Fibroblast of pulmonary artery (primary cell): Measurements from ENCODE around the gene RPL22.

Experiments used
- DNase-seq: peaks from one replicate; pipeline ENCODE4 v3.0.0-alpha.2; 2010; ENCODE audit warnings: low read depth
- H3K4me3 ChIP-seq: replicated peaks from 2 replicates; pipeline ENCODE4 v1.5.1; 2011; ENCODE audit warnings: low read depth, mild to moderate bottlenecking, control low read depth, low read length, moderate library complexity
- TF ChIP-seq, protein P1 (sequence below): IDR thresholded peaks from 2 replicates; pipeline ENCODE4 v1.5.1; 2011; ENCODE audit warnings: mild to moderate bottlenecking, control low read depth, low read length, inconsistent platforms; ENCODE audit errors: missing control alignments

The RPL22 gene

DNA sequence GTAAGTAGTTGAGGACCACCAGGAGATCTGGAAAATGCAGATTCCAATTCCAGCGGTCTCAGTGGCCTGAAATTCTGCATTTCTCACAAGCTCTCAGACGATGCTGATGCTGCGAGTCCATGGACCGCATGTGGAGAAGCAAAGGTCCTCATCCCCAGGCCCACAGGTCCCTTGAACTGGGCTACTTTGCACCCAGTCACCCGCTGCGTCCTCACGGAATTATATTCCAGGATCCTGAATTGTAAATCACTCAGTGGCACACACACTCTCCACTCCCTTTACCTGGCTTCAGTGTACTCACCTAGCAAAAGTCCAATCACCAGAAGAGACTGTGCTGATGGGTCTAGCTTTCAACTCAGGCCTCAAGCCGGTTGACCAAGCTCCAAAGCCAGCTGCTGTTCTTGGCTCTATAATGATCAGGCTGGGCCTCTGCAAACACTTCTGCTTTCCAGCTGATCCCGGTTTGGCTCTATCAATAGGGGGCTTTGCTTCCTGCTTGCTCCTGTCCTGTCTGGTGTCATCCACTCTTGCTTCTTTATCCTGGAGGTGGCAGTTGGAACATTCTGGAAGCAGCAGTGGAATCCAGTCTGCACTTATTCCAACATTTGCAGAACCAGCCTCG is 904 bp upstream of the RPL22 start:
- no peak for DNase-seq
- peak overlapping the region; percentile 99 for H3K4me3 ChIP-seq
- TF ChIP-seq, protein P1, sequence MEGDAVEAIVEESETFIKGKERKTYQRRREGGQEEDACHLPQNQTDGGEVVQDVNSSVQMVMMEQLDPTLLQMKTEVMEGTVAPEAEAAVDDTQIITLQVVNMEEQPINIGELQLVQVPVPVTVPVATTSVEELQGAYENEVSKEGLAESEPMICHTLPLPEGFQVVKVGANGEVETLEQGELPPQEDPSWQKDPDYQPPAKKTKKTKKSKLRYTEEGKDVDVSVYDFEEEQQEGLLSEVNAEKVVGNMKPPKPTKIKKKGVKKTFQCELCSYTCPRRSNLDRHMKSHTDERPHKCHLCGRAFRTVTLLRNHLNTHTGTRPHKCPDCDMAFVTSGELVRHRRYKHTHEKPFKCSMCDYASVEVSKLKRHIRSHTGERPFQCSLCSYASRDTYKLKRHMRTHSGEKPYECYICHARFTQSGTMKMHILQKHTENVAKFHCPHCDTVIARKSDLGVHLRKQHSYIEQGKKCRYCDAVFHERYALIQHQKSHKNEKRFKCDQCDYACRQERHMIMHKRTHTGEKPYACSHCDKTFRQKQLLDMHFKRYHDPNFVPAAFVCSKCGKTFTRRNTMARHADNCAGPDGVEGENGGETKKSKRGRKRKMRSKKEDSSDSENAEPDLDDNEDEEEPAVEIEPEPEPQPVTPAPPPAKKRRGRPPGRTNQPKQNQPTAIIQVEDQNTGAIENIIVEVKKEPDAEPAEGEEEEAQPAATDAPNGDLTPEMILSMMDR, result no peak

DNA sequence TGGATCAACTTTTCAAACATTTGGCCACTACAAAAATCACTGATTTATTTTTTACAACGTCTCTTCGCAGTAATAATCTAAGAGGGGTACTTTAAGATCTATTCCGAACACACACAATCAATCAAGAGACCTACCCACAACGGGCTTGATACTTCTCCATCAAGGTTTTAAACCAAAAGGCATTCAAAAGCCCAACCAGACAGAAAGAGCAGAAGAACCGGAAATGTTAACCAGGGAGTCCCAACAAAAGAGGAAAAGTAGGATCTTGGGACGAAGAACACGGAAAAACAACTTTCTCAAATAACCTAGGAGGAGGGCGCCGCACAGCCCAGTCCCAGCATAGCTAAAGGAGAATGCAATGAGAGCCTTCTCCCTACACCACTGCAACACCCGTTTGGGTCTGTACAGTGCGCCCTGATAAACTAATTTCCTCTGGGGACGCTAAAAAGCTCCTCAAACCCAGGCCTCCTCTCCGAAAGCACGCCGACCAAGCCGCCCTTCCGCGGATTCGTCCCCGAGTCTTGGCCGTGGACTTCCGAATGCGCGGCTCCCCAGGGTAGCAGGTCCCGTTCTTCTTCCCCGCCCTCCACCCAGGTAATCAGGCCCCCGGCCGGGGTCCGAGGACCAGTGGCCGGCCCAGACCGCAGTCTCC is 623 bp downstream of the RPL22 start:
- H3K4me3 ChIP-seq, result peak overlapping the region; percentile 99
- no peak for DNase-seq

GRCh38 chr1:6197746-6198427 is 1.5 kb downstream of the RPL22 start:
- TF ChIP-seq, protein P1, result no peak
- no peak for DNase-seq
- peak overlapping the region; percentile 99 for H3K4me3 ChIP-seq

More for the DNA sequence above, 623 bp downstream of the RPL22 start:
- TF ChIP-seq, protein P1, result no peak

DNA sequence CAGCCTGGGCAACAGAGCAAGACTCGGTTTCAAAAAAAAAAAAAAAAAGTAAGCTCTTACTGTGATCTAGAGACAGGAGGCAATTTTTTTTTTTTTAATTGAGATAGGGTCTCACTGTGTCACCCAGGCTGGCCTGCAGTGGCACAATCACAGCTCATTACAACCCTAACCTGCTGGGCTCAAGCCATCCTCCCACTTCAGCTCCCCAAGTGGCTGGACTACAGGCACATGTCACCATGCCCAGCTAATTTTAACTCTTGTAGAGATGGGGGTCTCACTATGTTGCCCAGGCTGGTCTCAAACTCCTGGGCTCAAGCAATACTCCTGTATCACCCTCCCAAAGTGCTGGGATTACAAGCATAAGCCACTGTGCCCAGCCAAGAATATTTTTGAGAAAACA is 7.4 kb downstream of the RPL22 start:
- TF ChIP-seq, protein P1, result no peak
- H3K4me3 ChIP-seq, result no peak overlapping the region
- DNase-seq, result no peak

DNA sequence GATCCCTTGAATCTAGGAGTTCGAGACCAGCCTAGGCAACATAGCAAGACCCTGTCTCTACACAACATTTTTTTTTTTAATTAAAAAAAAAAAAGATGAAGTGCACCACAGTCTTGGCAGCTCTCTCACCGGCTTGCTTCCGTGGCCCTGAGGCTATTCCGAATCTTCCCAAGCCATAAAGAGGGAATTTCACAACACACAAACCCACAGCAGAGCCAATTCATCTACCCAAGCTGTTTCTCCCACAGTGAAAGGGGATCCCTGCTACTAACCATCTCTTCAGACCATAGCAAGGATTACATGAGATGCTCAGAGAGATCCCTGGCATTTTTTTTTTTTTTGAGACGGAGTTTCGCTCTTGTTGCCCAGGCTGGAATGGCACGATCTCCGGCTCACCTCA is 10.9 kb downstream of the RPL22 start:
- DNase-seq, result no peak
- no peak overlapping the region for H3K4me3 ChIP-seq
- TF ChIP-seq, protein P1, result no peak

DNA sequence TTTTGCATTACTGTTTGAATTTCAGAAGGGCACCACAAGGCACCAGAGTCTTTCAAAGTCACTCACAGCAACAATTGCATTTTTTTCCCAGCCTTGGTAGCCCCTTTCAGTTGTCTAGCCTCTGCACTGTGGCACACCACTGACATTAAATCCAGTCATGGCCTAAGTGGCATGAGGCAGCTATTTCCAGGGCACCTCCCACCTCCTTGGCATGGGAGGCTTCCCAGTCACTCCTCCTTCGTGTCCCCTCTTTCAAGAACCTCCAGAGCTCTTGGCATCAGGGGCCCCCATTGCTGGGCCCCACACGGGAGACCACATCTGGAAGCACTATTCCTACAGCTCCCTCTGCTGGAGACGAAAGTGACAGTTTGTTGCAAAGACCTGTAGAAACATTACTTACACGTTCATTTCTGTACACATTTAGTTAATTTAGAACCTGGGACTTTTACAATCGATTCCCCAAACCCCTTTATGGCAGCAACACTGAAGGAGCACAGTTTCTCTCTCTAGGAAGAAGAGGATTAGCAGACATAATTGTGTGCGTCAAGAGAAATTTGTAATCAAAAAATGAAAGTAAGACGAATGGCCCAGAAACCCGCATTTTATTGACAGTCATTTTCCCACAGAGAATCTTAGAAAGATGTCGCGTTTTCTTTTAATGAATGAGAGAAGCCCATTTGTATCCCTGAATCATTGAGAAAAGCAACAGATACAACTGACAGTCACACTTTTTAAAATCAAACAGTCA is 13.6 kb downstream of the RPL22 start:
- TF ChIP-seq, protein P1, result peak; percentile 64
- H3K4me3 ChIP-seq, result no peak overlapping the region
- DNase-seq, result peak; percentile 55
